ENCODE measurements around the gene AIDA.

Gene AIDA

GRCh38 chr1:222652676-222653075, 59.6 kb downstream of the AIDA start:
- H3K9me2 ChIP-seq (ENCODE audit: low read depth, low read length), result no peaks in the 10 kb centered on the region
- H3K27me3 ChIP-seq (ENCODE audit: insufficient read depth, low read length), result no peaks in the 10 kb centered on the region
- no peak overlapping the region for H3K27ac ChIP-seq (ENCODE audit: low read depth, low read length, poor library complexity, severe bottlenecking)
- TF ChIP-seq, protein P1, sequence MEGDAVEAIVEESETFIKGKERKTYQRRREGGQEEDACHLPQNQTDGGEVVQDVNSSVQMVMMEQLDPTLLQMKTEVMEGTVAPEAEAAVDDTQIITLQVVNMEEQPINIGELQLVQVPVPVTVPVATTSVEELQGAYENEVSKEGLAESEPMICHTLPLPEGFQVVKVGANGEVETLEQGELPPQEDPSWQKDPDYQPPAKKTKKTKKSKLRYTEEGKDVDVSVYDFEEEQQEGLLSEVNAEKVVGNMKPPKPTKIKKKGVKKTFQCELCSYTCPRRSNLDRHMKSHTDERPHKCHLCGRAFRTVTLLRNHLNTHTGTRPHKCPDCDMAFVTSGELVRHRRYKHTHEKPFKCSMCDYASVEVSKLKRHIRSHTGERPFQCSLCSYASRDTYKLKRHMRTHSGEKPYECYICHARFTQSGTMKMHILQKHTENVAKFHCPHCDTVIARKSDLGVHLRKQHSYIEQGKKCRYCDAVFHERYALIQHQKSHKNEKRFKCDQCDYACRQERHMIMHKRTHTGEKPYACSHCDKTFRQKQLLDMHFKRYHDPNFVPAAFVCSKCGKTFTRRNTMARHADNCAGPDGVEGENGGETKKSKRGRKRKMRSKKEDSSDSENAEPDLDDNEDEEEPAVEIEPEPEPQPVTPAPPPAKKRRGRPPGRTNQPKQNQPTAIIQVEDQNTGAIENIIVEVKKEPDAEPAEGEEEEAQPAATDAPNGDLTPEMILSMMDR (IDR thresholded peaks at IDR 0.05; ENCODE audit: low read length), result no peak
- TF ChIP-seq EZH2 (IDR thresholded peaks at IDR 0.05; ENCODE audit: borderline replicate concordance, low read length), result no peak
- no peak overlapping the region for H3K4me2 ChIP-seq (ENCODE audit: low read length)
- peaks cover 16% of the 10 kb centered on the region for H3K4me1 ChIP-seq (ENCODE audit: insufficient read depth, low read length, severe bottlenecking)
- H3K36me3 ChIP-seq (ENCODE audit: insufficient read depth, low read length), result peaks cover 91% of the 10 kb centered on the region
- H3K4me3 ChIP-seq (ENCODE audit: low read depth, low read length, poor library complexity, severe bottlenecking), result no peak overlapping the region
- no peaks in the 10 kb centered on the region for H3K9me3 ChIP-seq (ENCODE audit: low read length)
- H3F3A ChIP-seq (ENCODE audit: insufficient read depth, low read length), result no peaks in the 10 kb centered on the region
- H2AFZ ChIP-seq (ENCODE audit: low read length), result no peak overlapping the region
- H4K20me1 ChIP-seq (ENCODE audit: insufficient read depth, low read length), result no peaks in the 10 kb centered on the region
- H3K79me2 ChIP-seq (ENCODE audit: insufficient read depth, low read length), result no peaks in the 10 kb centered on the region
- H3K9ac ChIP-seq (ENCODE audit: low read length), result no peak overlapping the region

GRCh38 chr1:222644636-222644980, 67.7 kb downstream of the AIDA start:
- H3K27ac ChIP-seq (ENCODE audit: low read depth, low read length, poor library complexity, severe bottlenecking), result no peak overlapping the region
- H3K4me3 ChIP-seq (ENCODE audit: low read depth, low read length, poor library complexity, severe bottlenecking), result peak overlapping the region; percentile 82

DNA sequence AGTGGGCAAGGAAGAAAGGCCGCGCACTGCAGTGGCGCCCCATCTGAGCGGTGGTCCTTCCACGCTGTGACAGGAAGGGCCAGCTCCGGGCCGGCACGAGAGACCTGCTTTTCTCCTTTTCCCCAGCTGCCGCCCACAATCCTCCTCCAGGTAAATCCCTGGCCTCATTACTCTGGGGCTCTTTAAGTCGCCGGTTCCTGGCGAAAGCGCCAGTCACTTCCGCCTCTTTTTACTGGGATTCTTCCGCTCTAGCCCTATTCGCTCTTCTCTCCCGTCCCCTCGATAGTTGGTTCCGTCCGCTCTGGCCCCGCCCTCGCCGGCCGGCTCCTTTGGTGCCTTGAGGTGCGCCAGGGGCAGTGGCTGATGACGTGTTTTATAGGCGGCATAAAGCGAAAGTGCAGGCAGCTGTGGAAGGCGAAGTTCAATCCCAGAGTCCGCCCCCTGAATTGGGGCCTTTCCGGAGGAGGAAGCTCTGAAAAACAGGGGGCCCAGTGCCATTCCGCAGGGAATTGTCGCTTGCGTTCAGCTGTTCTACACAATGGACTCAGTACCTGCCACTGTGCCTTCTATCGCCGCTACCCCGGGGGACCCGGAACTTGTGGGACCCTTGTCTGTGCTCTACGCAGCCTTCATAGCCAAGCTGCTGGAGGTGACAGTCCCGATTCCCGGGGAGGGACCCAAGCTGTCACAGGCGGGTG, 68.2 kb downstream of the AIDA start:
- Histone ChIP-seq H3K27me3 (ENCODE audit: insufficient read depth, low read length) (no peaks in the 10 kb centered on the region), H3K9ac (ENCODE audit: low read length) (peak overlapping the region; percentile 77), H3K27ac (ENCODE audit: low read depth, low read length, poor library complexity, severe bottlenecking) (peak overlapping the region; percentile 58), H4K20me1 (ENCODE audit: insufficient read depth, low read length) (no peaks in the 10 kb centered on the region), H3K4me3 (ENCODE audit: low read depth, low read length, poor library complexity, severe bottlenecking) (peak overlapping the region; percentile 82), H3K9me3 (ENCODE audit: low read length) (no peaks in the 10 kb centered on the region), H2AFZ (ENCODE audit: low read length) (no peak overlapping the region; the same call in 1 of the 2 replicates), H3K9me2 (ENCODE audit: low read depth, low read length) (no peaks in the 10 kb centered on the region), H3K79me2 (ENCODE audit: insufficient read depth, low read length) (peaks cover 13% of the 10 kb centered on the region), H3K4me2 (ENCODE audit: low read length) (peak overlapping the region; percentile 73), H3K36me3 (ENCODE audit: insufficient read depth, low read length) (peaks cover 21% of the 10 kb centered on the region), H3K4me1 (ENCODE audit: insufficient read depth, low read length, severe bottlenecking) (peaks cover 19% of the 10 kb centered on the region), H3F3A (ENCODE audit: insufficient read depth, low read length) (no peaks in the 10 kb centered on the region)
- TF ChIP-seq EZH2 (IDR thresholded peaks at IDR 0.05; ENCODE audit: borderline replicate concordance, low read length), result no peak
- TF ChIP-seq, protein P1 (IDR thresholded peaks at IDR 0.05; ENCODE audit: low read length), result no peak

More at GRCh38 chr1:222644636-222644980, 67.7 kb downstream of the AIDA start:
- no peaks in the 10 kb centered on the region for H4K20me1 ChIP-seq (ENCODE audit: insufficient read depth, low read length)
- H3K36me3 ChIP-seq (ENCODE audit: insufficient read depth, low read length), result peaks cover 26% of the 10 kb centered on the region
- peak overlapping the region; percentile 73 for H3K4me2 ChIP-seq (ENCODE audit: low read length)
- no peaks in the 10 kb centered on the region for H3K9me3 ChIP-seq (ENCODE audit: low read length)
- peaks cover 13% of the 10 kb centered on the region for H3K79me2 ChIP-seq (ENCODE audit: insufficient read depth, low read length)
- H3K9me2 ChIP-seq (ENCODE audit: low read depth, low read length), result no peaks in the 10 kb centered on the region
- peaks cover 19% of the 10 kb centered on the region for H3K4me1 ChIP-seq (ENCODE audit: insufficient read depth, low read length, severe bottlenecking)
- no peaks in the 10 kb centered on the region for H3K27me3 ChIP-seq (ENCODE audit: insufficient read depth, low read length)
- no peak for TF ChIP-seq EZH2 (IDR thresholded peaks at IDR 0.05; ENCODE audit: borderline replicate concordance, low read length)
- TF ChIP-seq, protein P1 (IDR thresholded peaks at IDR 0.05; ENCODE audit: low read length), result no peak
- H3F3A ChIP-seq (ENCODE audit: insufficient read depth, low read length), result no peaks in the 10 kb centered on the region
- H3K9ac ChIP-seq (ENCODE audit: low read length), result peak overlapping the region; percentile 77
- H2AFZ ChIP-seq (ENCODE audit: low read length), result no peak overlapping the region

Measured in OCI-LY1 (cell line).